Neuronal stem cell (in vitro differentiated cells): Measurements from ENCODE around the gene THY1.

Experiments
- DNase-seq: peaks from one replicate; pipeline ENCODE4 v3.0.0-alpha.2; 2013; ENCODE audit warnings: low spot score
- H2AFZ ChIP-seq: one replicate; pipeline ENCODE4 v1.6.1; 2013; ENCODE audit warnings: mild to moderate bottlenecking, low read length, inconsistent platforms
- H2AK5ac ChIP-seq: 2 replicates; pipeline ENCODE4 v1.6.1; 2013; ENCODE audit warnings: low read depth, mild to moderate bottlenecking, inconsistent platforms, low read length, moderate library complexity, mixed read lengths
- H2BK120ac ChIP-seq: 2 replicates; pipeline ENCODE4 v1.6.1; 2013; ENCODE audit warnings: low read depth, mild to moderate bottlenecking, inconsistent platforms, low read length, moderate library complexity, mixed read lengths
- H2BK12ac ChIP-seq: one replicate; pipeline ENCODE4 v1.6.1; 2013; ENCODE audit warnings: low read length, inconsistent platforms
- H2BK15ac ChIP-seq: 2 replicates; pipeline ENCODE4 v1.6.1; 2013; ENCODE audit warnings: mild to moderate bottlenecking, low read length, inconsistent platforms, mixed read lengths
- H2BK5ac ChIP-seq: one replicate; pipeline ENCODE4 v1.6.1; 2013; ENCODE audit warnings: inconsistent platforms, mild to moderate bottlenecking, low read length, moderate library complexity
- H3K14ac ChIP-seq: one replicate; pipeline ENCODE4 v1.6.1; 2013; ENCODE audit warnings: low read length, inconsistent platforms
- H3K18ac ChIP-seq: 2 replicates; pipeline ENCODE4 v1.6.1; 2013; ENCODE audit warnings: low read length, inconsistent platforms
- H3K23ac ChIP-seq: 2 replicates; pipeline ENCODE4 v1.6.1; 2013; ENCODE audit warnings: low read depth, mild to moderate bottlenecking, mixed read lengths, low read length, inconsistent platforms; ENCODE audit not compliant: poor library complexity
- H3K27ac ChIP-seq: replicated peaks from 3 replicates; pipeline ENCODE4 v1.5.1; 2013; ENCODE audit warnings: low read length, inconsistent platforms
- H3K27me3 ChIP-seq, 3 experiments: 2 replicates each; pipeline ENCODE4 v1.6.1; 2013; ENCODE audit warnings: low read length in 3 of 3, mild to moderate bottlenecking in 2 of 3, inconsistent platforms in 1 of 3, low read depth in 1 of 3, mixed read lengths in 1 of 3, moderate library complexity in 1 of 3; ENCODE audit not compliant: control insufficient read depth in 3 of 3, insufficient read depth in 3 of 3
- H3K36me3 ChIP-seq, 2 donors: replicated peaks in 1 of 2; 2 replicates each; pipeline ENCODE4 v1.6.1; 2013; ENCODE audit warnings: low read length in 2 of 2; ENCODE audit not compliant: control insufficient read depth in 2 of 2, insufficient read depth in 2 of 2
- H3K4ac ChIP-seq: 2 replicates; pipeline ENCODE4 v1.6.1; 2013; ENCODE audit warnings: inconsistent platforms, mild to moderate bottlenecking, low read length, moderate library complexity
- H3K4me1 ChIP-seq, 2 donors: 1 replicate in 1 of 2; 2 replicates in 1 of 2; pipeline ENCODE4 v1.6.1; 2013; ENCODE audit warnings: low read length in 2 of 2, low read depth in 1 of 2; ENCODE audit not compliant: control insufficient read depth in 2 of 2, insufficient read depth in 1 of 2
- H3K4me2 ChIP-seq: one replicate; pipeline ENCODE4 v1.6.1; 2013; ENCODE audit warnings: mild to moderate bottlenecking, low read length, inconsistent platforms; ENCODE audit not compliant: insufficient read depth, poor library complexity, severe bottlenecking
- H3K4me3 ChIP-seq, 2 donors: 2 replicates each; pipeline ENCODE4 v1.5.1; 2013; ENCODE audit warnings: low read length in 2 of 2, mild to moderate bottlenecking in 2 of 2, inconsistent platforms in 1 of 2, moderate library complexity in 1 of 2
- H3K79me1 ChIP-seq: one replicate; pipeline ENCODE4 v1.6.1; 2013; ENCODE audit warnings: low read depth, mild to moderate bottlenecking, inconsistent platforms, low read length, moderate library complexity
- H3K9ac ChIP-seq: one replicate; pipeline ENCODE4 v1.6.1; 2013; ENCODE audit warnings: mild to moderate bottlenecking, low read depth, low read length, inconsistent platforms; ENCODE audit not compliant: poor library complexity
- H3K9me3 ChIP-seq, 2 donors: replicated peaks in 1 of 2; 2 replicates each; pipeline versions ENCODE3 to v1.6.1; 2013; ENCODE audit warnings: low read length in 2 of 2, mild to moderate bottlenecking in 2 of 2, inconsistent platforms in 1 of 2, low read depth in 1 of 2, mixed read lengths in 1 of 2, moderate library complexity in 1 of 2; ENCODE audit not compliant: control insufficient read depth in 2 of 2, insufficient read depth in 1 of 2
- H4K8ac ChIP-seq: one replicate; pipeline ENCODE4 v1.6.1; 2013; ENCODE audit warnings: low read depth, mild to moderate bottlenecking, inconsistent platforms, low read length, moderate library complexity
- H4K91ac ChIP-seq: one replicate; pipeline ENCODE4 v1.6.1; 2013; ENCODE audit warnings: low read length, low read depth, mild to moderate bottlenecking, inconsistent platforms; ENCODE audit not compliant: poor library complexity
- WGBS, 2 donors: extraction: QIAGEN DNeasy Blood & Tissue Kit; methylation state at CpG; one replicate each; pipeline ENCODE4 v1.1.7; 2013; ENCODE audit warnings: missing lambda C conversion rate in 2 of 2, mixed read lengths in 1 of 2; ENCODE audit not compliant: insufficient read length in 2 of 2, insufficient replicate concordance in 1 of 2; ENCODE audit errors: extremely low coverage in 2 of 2; 5-methylcytosine and 5-hydroxymethylcytosine counted together

The THY1 gene

DNA sequence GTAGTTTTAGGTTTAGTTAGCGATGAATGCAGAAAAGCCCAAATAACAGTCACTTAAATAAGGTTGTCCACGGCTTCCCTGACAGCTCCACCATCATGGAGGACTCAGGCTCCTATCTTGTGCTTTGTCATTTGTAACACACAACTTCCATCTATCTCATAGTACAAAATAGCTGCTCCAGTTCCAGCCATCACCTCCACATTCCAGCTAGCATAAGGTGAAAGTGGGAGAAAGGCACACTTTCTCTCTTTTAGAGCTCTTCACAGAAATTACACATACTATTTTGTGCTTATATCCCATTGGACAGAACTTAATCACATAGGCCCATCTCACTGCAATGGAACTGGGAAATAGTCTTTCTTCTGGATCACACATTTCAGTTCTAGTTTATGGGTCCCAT lies 8.7 kb downstream of the THY1 start:
- no peaks in the 10 kb centered on the region for H3K79me1 ChIP-seq
- H4K91ac ChIP-seq = no peak overlapping the region
- no peak overlapping the region for H3K4ac ChIP-seq

DNA sequence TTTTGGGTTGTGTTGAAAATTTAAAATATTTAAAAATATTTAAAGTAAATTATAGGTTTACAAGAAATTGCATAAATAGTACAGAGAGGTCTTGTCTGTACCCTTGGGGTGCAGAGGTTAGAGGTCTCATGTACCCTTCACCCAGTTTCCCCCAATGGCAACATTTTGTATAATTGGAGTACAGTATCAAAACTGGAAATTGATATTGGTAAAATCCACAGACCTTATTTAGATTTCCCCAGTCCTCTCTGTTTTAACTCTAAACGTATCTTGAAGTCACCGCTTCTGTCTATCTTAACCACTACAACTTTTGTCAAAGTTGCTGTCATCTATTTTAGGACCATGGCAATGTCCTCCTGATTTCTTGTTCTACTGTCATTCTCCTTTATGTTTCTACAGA lies 10.9 kb downstream of the THY1 start:
- no peak for DNase-seq
- Histone ChIP-seq H2BK15ac (no peak overlapping the region), H2BK12ac (no peak overlapping the region), H4K8ac (no peak overlapping the region), H3K9ac (no peak overlapping the region), H3K27me3 (no peaks in the 10 kb centered on the region), H2BK120ac (no peak overlapping the region), H3K23ac (no peak overlapping the region), H3K14ac (no peak overlapping the region), H3K4me3 (no peak overlapping the region), H3K18ac (no peak overlapping the region), H3K4me2 (no peak overlapping the region), H3K79me1 (no peaks in the 10 kb centered on the region), H3K27ac (no peak overlapping the region), H3K9me3 (no peaks in the 10 kb centered on the region), H2AFZ (no peak overlapping the region), H3K36me3 (no peaks in the 10 kb centered on the region), H4K91ac (no peak overlapping the region), H2AK5ac (no peak overlapping the region), H2BK5ac (no peak overlapping the region), H3K4ac (no peak overlapping the region), H3K4me1 (no peaks in the 10 kb centered on the region)
- no CpG with 5 or more reads among the region's 2 CpGs for WGBS, 2 donors

More for the DNA sequence above, 8.7 kb downstream of the THY1 start:
- Histone ChIP-seq H2BK12ac (no peak overlapping the region), H3K27me3 (no peaks in the 10 kb centered on the region), H3K18ac (no peak overlapping the region), H3K36me3 (peaks cover 5 to 6% of the 10 kb centered on the region in 2 donors), H2BK15ac (no peak overlapping the region), H4K8ac (no peak overlapping the region), H3K23ac (no peak overlapping the region), H3K9me3 (no peaks in the 10 kb centered on the region), H3K9ac (no peak overlapping the region), H3K4me1 (peaks cover 0 to 1% of the 10 kb centered on the region in 2 donors), H2AFZ (no peak overlapping the region), H2BK5ac (no peak overlapping the region), H3K4me3 (no peak overlapping the region), H2BK120ac (no peak overlapping the region), H2AK5ac (no peak overlapping the region), H3K27ac (no peak overlapping the region), H3K4me2 (no peak overlapping the region), H3K14ac (no peak overlapping the region)
- no peak for DNase-seq
- WGBS, 2 donors = no CpG with 5 or more reads among the region's 2 CpGs

DNA sequence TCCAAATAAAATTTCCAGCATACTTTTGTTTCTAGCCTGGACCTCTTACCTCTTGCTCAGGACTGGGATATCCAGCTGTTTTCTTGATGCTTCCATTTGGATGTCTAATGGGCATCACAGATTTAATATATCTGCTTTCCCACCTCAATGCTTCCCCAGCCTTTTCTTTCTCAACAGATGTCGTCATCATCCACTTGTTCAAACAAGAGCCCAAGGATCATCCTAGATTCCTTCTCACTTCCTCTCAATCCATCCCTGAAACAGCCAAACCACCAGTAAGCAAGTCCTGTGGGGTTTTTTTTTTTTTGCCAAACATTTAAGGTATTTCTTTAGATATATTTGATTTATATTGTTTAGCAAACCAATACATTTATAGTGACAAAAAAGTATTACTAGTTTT lies 12.5 kb downstream of the THY1 start:
- Histone ChIP-seq H3K18ac (no peak overlapping the region), H2AFZ (no peak overlapping the region), H3K4me2 (no peak overlapping the region), H2BK120ac (no peak overlapping the region), H2BK15ac (no peak overlapping the region), H4K91ac (no peak overlapping the region), H3K9me3 (no peaks in the 10 kb centered on the region), H2BK5ac (no peak overlapping the region), H3K23ac (no peak overlapping the region), H2AK5ac (no peak overlapping the region), H3K9ac (no peak overlapping the region), H3K27ac (no peak overlapping the region), H3K27me3 (no peaks in the 10 kb centered on the region), H3K4me3 (no peak overlapping the region), H3K14ac (no peak overlapping the region), H3K79me1 (no peaks in the 10 kb centered on the region), H2BK12ac (no peak overlapping the region), H4K8ac (no peak overlapping the region), H3K4ac (no peak overlapping the region), H3K36me3 (no peaks in the 10 kb centered on the region), H3K4me1 (no peaks in the 10 kb centered on the region)
- no peak for DNase-seq
- no CpG with 5 or more reads among the region's 1 CpG for WGBS, 2 donors

DNA sequence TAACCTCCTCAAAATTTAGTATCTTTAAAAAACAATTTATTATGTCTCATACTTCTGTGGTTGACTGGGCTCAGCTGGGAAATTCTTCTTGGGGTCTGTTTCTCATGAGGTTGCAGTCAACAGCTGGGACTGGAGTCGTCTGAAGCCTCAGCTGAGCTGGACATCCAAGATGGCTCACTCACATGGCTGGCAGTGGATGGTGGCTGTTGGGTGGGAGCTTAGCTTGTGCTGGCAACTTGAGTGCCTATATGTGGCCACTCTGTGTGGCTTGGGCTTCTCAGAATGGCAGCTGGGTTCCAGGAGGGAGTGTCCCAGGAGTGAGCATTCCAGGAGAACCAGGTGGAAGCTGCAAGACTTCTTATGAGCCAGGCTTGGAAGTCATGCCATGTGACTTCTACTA lies 13.2 kb downstream of the THY1 start:
- Histone ChIP-seq H3K27ac (no peak overlapping the region), H2BK5ac (no peak overlapping the region), H2BK120ac (no peak overlapping the region), H3K9ac (no peak overlapping the region), H2AK5ac (no peak overlapping the region), H2BK15ac (no peak overlapping the region), H3K4me2 (no peak overlapping the region), H4K8ac (no peak overlapping the region), H3K79me1 (no peaks in the 10 kb centered on the region), H3K14ac (no peak overlapping the region), H3K4ac (no peak overlapping the region), H4K91ac (no peak overlapping the region), H3K27me3 (peaks cover 0 to 3% (median 0%) of the 10 kb centered on the region in 3 experiments), H3K4me3 (peak overlapping the region in 1 of 2 donors; percentile 28), H3K9me3 (no peaks in the 10 kb centered on the region), H2AFZ (no peak overlapping the region), H3K23ac (no peak overlapping the region), H2BK12ac (no peak overlapping the region), H3K18ac (no peak overlapping the region), H3K36me3 (no peaks in the 10 kb centered on the region), H3K4me1 (no peaks in the 10 kb centered on the region)
- WGBS, 2 donors = no CpG with 5 or more reads among the region's 1 CpG
- no peak for DNase-seq
